Neutrophil (primary cell): ENCODE results near the gene PXDC1.

Source experiments
- H3K27ac ChIP-seq: fragments of 200-600 bp; sonication (generic); 2 replicates; pipeline ENCODE4 v1.5.1; 2016; ENCODE audit warnings: mild to moderate bottlenecking, moderate library complexity
- H3K27me3 ChIP-seq: fragments of 200-600 bp; sonication (generic); 2 replicates; pipeline ENCODE4 v1.6.0; 2016; ENCODE audit warnings: mild to moderate bottlenecking
- H3K36me3 ChIP-seq: fragments of 200-600 bp; sonication (generic); 2 replicates; pipeline ENCODE4 v1.5.1; 2017
- H3K4me1 ChIP-seq, 2 experiments: fragments of 200-600 bp in 1 of 2; sonication (generic) in 1 of 2; 1 replicate in 1 of 2; 2 replicates in 1 of 2; pipeline versions ENCODE4 v1.5.1 to v1.6.1; 2013 to 2016; ENCODE audit warnings: low read depth in 1 of 2, low read length in 1 of 2, mild to moderate bottlenecking in 1 of 2, moderate library complexity in 1 of 2; ENCODE audit not compliant: control insufficient read depth in 1 of 2, insufficient read depth in 1 of 2
- H3K4me3 ChIP-seq, 2 experiments: fragments of 200-600 bp in 1 of 2; sonication (generic) in 1 of 2; 1 replicate in 1 of 2; 2 replicates in 1 of 2; pipeline ENCODE4 v1.5.1; 2013 to 2016; ENCODE audit warnings: low read depth in 1 of 2, low read length in 1 of 2, mild to moderate bottlenecking in 1 of 2, moderate library complexity in 1 of 2
- H3K9me3 ChIP-seq: fragments of 200-600 bp; sonication (generic); 2 replicates; pipeline ENCODE4 v1.5.1; 2016
- TF ChIP-seq, protein P1 (sequence below): fragments of 200-600 bp; sonication (generic); IDR thresholded peaks from 2 replicates; pipeline ENCODE4 v1.5.1; 2016; ENCODE audit warnings: antibody characterized with exemption

The PXDC1 gene

DNA sequence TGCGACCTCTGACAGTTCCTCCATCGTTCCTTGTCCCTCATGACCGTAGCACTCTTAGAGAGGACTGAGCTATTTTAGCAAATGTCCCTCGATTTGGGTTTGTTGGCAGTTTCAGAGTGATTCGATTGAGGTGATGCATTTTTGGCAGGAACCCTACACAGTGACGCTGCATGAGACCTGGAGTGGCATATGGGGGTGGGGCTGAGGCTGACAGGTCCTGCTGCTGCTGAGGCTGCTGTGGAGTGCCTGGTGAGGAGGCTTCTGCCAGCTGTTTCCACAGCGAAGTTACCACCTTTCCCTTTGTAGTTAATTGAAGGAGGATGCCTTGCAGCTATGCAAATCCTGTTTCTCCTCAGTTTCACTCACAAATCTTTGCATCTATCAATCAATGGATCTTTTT is 19.8 kb downstream of the PXDC1 start:
- H3K27me3 ChIP-seq, result no peaks in the 10 kb centered on the region
- no peaks in the 10 kb centered on the region for H3K36me3 ChIP-seq
- TF ChIP-seq, protein P1, sequence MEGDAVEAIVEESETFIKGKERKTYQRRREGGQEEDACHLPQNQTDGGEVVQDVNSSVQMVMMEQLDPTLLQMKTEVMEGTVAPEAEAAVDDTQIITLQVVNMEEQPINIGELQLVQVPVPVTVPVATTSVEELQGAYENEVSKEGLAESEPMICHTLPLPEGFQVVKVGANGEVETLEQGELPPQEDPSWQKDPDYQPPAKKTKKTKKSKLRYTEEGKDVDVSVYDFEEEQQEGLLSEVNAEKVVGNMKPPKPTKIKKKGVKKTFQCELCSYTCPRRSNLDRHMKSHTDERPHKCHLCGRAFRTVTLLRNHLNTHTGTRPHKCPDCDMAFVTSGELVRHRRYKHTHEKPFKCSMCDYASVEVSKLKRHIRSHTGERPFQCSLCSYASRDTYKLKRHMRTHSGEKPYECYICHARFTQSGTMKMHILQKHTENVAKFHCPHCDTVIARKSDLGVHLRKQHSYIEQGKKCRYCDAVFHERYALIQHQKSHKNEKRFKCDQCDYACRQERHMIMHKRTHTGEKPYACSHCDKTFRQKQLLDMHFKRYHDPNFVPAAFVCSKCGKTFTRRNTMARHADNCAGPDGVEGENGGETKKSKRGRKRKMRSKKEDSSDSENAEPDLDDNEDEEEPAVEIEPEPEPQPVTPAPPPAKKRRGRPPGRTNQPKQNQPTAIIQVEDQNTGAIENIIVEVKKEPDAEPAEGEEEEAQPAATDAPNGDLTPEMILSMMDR, result no peak
- H3K27ac ChIP-seq, result no peak overlapping the region
- H3K4me1 ChIP-seq, result peaks cover 22 to 23% of the 10 kb centered on the region in 2 experiments
- H3K9me3 ChIP-seq, result no peaks in the 10 kb centered on the region
- no peak overlapping the region for H3K4me3 ChIP-seq

DNA sequence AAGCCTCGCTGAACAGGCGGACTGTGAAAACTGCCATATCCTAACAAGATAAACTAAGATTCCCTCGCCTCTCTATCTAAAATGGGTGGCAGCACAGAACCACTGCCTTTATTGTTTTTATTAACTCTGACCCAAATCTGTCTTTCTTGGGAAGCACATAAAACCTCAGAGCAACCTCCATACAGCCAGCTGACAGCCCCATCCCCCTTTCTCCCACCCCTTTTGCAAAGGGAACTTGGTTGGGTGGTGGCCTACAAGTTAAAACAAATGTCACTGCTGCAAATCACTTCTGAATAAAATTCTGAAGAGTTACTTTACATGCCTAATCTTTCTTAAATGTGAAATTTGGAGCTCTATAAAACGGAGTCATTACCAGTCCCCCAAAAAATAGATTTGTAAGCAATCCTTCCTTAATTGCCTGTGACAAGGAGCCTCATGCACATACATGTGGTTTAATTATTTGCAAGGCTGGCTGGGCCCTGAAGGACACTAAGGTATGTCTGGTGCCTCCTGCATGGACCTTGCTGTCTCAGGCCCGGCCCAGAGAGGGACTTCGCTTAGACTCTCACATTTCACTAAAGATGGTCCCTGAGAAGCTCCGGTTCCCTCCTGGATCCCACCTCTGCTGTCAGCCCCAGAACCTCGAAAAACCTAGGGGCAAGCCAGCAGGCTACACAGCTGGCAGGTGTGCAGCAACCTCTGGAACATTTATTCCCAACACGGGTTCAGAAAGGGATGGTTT is 21.7 kb downstream of the PXDC1 start:
- H3K4me1 ChIP-seq, result peaks cover 13 to 14% of the 10 kb centered on the region in 2 experiments
- H3K4me3 ChIP-seq, result no peak overlapping the region
- no peaks in the 10 kb centered on the region for H3K9me3 ChIP-seq
- H3K27me3 ChIP-seq, result no peaks in the 10 kb centered on the region
- TF ChIP-seq, protein P1, result no peak
- no peaks in the 10 kb centered on the region for H3K36me3 ChIP-seq
- no peak overlapping the region for H3K27ac ChIP-seq

DNA sequence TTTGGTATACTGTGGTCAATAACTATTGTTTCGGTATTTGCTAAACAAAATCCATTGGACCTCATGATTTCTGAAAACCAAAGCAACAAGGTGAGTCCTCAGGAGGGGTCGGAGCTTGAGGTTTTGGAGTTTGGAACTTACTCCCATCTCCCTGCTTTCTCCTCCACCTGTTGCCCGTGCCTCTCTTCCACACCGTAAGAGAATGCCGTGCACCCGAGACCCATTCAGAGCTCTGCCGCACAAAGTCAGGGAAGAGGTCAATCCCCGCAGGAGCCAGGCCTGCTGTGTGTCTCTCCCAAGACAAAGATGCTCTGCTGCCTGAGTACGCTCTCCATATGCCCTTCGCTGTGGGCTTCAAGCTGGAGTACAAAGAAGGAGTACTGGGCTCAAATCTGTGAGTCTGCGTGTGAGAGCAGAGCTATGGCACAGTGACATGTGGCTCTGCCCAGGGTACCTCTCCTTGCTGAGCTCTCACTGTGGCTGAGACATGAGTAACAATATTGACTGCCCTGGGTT is 23.9 kb downstream of the PXDC1 start:
- TF ChIP-seq, protein P1, result no peak
- no peak overlapping the region for H3K27ac ChIP-seq
- peaks cover 13 to 14% of the 10 kb centered on the region in 2 experiments for H3K4me1 ChIP-seq
- peaks cover 9% of the 10 kb centered on the region for H3K36me3 ChIP-seq
- no peaks in the 10 kb centered on the region for H3K9me3 ChIP-seq
- H3K27me3 ChIP-seq, result no peaks in the 10 kb centered on the region
- no peak overlapping the region for H3K4me3 ChIP-seq

DNA sequence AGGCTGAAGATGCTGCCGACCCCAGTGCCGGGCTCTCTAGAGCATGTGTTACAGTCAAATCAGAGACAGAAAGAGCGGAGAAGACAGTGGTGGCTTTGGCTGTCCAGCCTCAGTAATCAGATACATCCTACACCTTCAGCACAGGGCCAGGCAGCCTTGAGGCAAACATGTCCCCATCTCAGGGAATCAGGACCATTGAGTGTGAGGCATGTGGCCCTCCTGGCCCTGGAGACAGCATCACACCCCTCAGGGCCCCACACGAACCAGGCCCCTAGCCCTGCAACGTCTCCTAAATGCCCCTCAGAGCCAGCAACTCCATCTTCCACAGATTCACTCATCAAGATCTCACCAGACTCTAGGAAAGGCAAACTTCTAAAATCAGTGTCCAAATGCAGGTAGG is 24.5 kb downstream of the PXDC1 start:
- H3K36me3 ChIP-seq, result peaks cover 9% of the 10 kb centered on the region
- no peaks in the 10 kb centered on the region for H3K9me3 ChIP-seq
- H3K4me1 ChIP-seq, result peaks cover 7 to 8% of the 10 kb centered on the region in 2 experiments
- H3K27ac ChIP-seq, result no peak overlapping the region
- TF ChIP-seq, protein P1, result no peak
- H3K27me3 ChIP-seq, result no peaks in the 10 kb centered on the region
- H3K4me3 ChIP-seq, result no peak overlapping the region

DNA sequence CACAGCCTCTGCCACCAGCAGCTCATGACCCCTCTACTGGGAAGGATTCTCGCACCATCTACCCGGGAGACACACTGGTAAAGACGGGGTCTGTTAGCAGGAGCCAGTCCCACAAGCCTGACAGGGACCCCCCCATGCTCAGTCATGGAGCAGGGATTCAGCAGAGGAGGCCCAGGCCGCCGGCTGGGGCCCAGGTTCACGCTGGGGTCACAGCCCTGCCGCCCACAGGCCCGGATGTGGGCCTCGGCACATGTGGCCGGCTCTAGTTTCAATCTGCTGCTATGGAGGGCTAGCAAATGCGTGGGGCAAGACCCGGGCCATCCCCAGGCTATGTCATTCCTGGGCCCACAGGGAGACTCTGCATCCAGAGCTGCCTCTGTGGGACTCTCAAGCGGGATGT is 25.1 kb downstream of the PXDC1 start:
- H3K27me3 ChIP-seq, result no peaks in the 10 kb centered on the region
- TF ChIP-seq, protein P1, result no peak
- peaks cover 9% of the 10 kb centered on the region for H3K36me3 ChIP-seq
- H3K4me1 ChIP-seq, result peaks cover 2% of the 10 kb centered on the region in 2 experiments
- no peak overlapping the region for H3K4me3 ChIP-seq
- no peaks in the 10 kb centered on the region for H3K9me3 ChIP-seq
- H3K27ac ChIP-seq, result no peak overlapping the region
